ENCODE data around the gene NUP98.

Gene NUP98

DNA sequence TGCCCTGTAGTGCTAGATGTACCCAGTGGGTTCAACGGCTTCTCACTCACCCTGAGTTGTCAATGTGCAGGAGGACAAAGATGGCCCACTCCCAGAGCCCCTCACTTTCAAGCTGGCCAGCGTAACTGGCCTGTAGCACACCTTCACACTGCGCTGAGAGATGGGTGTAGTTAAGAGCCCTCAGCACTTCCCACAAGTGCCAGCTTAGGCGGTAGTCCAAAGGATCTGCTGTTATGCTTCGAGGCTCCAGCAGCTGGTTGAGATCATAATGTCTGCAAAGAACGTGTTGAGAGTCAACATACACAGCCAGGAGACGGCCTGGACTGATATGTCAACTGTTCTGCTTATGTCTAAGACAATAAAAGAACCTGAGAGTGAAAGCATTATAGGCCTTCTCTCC, 111.4 kb downstream of the NUP98 start:
- no peak overlapping the region for H3K4me3 ChIP-seq (ENCODE audit: low read depth, low read length)
- TF ChIP-seq, protein P1, sequence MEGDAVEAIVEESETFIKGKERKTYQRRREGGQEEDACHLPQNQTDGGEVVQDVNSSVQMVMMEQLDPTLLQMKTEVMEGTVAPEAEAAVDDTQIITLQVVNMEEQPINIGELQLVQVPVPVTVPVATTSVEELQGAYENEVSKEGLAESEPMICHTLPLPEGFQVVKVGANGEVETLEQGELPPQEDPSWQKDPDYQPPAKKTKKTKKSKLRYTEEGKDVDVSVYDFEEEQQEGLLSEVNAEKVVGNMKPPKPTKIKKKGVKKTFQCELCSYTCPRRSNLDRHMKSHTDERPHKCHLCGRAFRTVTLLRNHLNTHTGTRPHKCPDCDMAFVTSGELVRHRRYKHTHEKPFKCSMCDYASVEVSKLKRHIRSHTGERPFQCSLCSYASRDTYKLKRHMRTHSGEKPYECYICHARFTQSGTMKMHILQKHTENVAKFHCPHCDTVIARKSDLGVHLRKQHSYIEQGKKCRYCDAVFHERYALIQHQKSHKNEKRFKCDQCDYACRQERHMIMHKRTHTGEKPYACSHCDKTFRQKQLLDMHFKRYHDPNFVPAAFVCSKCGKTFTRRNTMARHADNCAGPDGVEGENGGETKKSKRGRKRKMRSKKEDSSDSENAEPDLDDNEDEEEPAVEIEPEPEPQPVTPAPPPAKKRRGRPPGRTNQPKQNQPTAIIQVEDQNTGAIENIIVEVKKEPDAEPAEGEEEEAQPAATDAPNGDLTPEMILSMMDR (IDR thresholded peaks at IDR 0.05; ENCODE audit: low read depth, low read length), result no peak

GRCh38 chr11:3684819-3685172, 112.6 kb downstream of the NUP98 start:
- TF ChIP-seq, protein P1 (IDR thresholded peaks at IDR 0.05; ENCODE audit: low read depth, low read length), result no peak

GRCh38 chr11:3684129-3684818, 113.1 kb downstream of the NUP98 start:
- TF ChIP-seq, protein P1 (IDR thresholded peaks at IDR 0.05; ENCODE audit: low read depth, low read length), result no peak
- H3K4me3 ChIP-seq (ENCODE audit: low read depth, low read length), result no peak overlapping the region

More at GRCh38 chr11:3684819-3685172, 112.6 kb downstream of the NUP98 start:
- no peak overlapping the region for H3K4me3 ChIP-seq (ENCODE audit: low read depth, low read length)

- H3K4me3 ChIP-seq (ENCODE audit: low read depth, low read length), result no peak overlapping the region
- TF ChIP-seq, protein P1 (IDR thresholded peaks at IDR 0.05; ENCODE audit: low read depth, low read length), result no peak
These were observed 114.3 kb downstream of the NUP98 start for GRCh38 chr11:3683039-3683438.

- no peak overlapping the region for H3K4me3 ChIP-seq (ENCODE audit: low read depth, low read length)
- TF ChIP-seq, protein P1 (IDR thresholded peaks at IDR 0.05; ENCODE audit: low read depth, low read length), result no peak
These were observed 118.3 kb downstream of the NUP98 start for GRCh38 chr11:3679077-3679476.

GRCh38 chr11:3675971-3676370, 121.4 kb downstream of the NUP98 start:
- TF ChIP-seq, protein P1 (IDR thresholded peaks at IDR 0.05; ENCODE audit: low read depth, low read length), result no peak
- H3K4me3 ChIP-seq (ENCODE audit: low read depth, low read length), result no peak overlapping the region

DNA sequence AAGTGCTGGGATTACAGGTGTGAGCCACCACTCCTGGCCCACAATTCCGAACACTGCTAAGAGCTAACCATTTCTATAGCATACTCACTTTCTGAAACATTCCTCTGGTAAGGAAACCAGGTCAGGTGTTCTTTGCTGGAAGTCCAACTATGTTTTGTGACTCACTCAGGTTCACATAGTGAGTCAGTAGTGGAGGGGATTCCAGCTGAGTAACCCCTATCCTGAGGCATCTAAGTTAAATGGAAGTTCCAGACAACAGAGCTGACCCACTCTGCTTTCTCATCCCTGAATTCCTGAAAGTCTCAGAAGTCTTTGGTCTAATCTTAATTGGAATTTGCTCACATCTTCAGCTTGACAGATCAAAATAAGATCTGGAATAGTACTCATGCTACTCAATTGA, 123.2 kb downstream of the NUP98 start:
- TF ChIP-seq, protein P1 (IDR thresholded peaks at IDR 0.05; ENCODE audit: low read depth, low read length), result no peak
- no peak overlapping the region for H3K4me3 ChIP-seq (ENCODE audit: low read depth, low read length)

Measured in WI38 (cell line).